ENCODE measurements around the gene SIK3.

The SIK3 gene

GRCh38 chr11:116865696-116866095 is 232.5 kb downstream of the SIK3 start:
- DNase-seq (ENCODE audit: low spot score), result peak; percentile 64

DNA sequence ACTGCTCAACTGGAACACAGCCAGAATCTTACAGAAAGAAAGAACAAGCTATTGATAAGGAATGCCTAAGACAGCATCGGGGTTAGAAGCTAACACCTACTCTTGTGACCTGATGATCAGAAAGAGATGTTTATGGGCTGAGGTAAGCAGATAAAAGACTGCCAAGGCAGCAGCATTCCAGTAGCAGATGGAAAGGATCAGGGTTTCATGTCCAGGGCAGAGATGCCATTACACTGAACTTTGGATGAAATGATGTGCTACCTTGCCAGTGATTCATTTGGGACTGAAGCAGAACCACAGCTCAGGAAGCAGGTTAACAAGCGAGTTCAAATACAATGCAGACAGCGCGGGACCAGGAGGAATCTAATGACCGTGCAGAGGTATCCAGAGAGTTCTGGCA is 233.7 kb downstream of the SIK3 start:
- peak; percentile 40 for DNase-seq (ENCODE audit: low spot score)

DNA sequence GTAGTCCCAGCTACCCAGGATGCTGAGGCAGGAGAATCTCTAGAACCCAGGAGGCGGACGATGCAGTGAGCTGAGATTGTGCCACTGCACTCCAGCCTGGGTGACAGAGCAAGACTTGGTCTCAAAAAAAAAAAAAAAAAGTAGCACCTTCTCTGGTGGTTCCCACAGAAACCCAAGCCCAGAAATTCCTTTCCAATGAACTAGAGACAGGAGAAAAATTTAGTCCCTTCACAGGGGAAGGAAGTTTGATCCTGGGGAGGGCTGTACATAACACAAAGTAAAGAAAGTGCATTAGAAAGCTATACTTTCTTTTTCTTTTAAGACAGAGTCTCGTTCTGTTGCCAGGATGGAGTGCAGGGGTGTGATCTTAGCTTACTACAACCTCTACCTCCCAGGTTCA is 235.3 kb downstream of the SIK3 start:
- DNase-seq (ENCODE audit: low spot score), result peak; percentile 37

DNA sequence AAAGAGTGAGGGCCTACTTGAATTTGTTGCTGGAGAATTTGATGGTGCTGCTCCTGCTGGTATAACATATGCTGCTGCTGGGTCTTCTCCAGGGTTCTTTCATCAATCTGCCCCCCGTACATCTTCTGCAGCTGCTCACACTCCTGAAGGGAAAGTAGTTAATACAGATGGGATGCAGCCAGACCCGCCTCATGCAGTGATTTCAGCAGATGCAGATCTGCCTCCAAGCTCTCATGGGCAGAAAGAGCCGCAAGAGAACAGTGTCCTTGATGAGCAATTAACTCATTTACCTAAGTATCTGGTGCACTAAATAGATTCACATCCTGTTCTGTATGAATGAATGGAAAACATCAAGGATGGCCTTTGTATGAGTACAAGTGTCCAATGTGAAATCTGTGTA is 236.0 kb downstream of the SIK3 start:
- DNase-seq (ENCODE audit: low spot score), result no peak

GRCh38 chr11:116861539-116861938 is 236.7 kb downstream of the SIK3 start:
- DNase-seq (ENCODE audit: low spot score), result peak; percentile 41

DNA sequence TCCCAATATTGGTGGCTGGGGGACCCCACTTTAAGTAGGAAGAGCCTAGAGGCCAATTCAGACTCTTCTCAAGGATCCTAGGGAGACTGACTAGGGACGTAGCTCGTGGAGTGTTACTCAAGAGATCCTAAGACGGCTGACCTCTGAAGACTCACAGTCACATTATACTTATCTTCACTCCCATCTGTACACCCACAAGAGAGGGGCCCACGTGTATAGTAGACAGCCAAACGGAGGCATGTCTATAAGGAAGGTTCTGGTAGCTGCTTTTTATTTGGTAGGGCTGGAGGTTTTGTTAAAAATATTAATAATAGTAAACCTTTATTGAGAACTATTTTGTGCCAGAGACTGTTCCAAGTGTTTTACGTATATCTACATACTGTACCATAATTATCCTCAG is 237.9 kb downstream of the SIK3 start:
- DNase-seq (ENCODE audit: low spot score), result no peak

DNA sequence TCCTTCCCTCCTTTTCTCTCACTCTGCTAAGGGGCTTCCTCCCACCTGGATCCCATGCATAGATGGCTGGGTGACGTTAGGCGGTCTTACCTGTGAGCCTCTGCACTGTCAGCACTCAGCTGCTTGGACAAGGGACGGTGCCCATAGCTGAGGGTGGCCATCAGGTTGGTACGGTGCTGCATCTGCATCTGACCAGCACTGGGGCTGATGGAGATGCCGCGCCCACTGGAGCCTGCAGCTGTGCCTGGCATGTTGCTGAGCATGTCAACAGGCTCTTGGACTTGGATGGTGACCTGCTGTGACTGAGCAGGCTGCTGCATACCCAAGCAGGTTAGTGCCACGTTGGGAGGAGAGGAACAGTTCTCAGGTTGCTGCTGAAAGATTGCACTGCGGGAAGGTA is 239.1 kb downstream of the SIK3 start:
- DNase-seq (ENCODE audit: low spot score), result no peak

DNA sequence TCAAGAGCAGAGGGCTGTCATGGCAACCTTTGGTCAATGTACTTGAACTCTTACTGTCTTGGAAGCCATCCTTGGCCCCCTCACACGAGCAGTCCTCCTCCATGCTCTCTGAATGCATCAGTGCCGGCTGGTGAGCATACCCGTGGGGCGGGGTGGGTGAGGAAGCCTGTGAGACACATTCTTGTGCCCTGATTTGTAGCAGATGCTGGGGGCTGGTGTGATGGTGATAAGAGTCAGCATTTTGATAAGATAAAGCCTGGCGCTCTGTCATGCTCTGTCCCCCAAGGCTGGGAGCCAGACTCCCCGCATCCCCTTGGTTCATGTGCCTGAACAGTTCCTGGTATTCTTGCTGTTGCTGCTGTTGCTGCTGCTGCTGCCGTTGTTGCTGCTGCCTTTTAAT is 240.3 kb downstream of the SIK3 start:
- DNase-seq (ENCODE audit: low spot score), result no peak

DNA sequence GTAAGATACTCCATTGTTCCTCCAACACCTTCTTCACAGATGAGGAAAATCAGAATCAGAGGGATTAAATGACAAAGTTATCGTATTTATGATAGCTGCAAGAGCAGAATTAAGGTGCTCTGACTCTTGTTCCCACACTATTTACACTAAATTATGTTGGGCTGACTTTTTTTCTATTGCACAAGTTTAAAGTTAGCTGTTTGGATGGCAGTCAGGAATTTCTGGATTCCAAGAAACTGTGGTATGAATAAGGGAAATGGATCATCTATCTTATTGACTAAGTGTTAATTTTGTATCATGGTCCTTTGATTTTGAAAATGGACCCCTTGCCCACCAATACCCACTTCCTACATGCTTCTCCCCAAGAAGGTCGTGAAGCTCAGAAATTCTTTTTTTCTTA is 240.9 kb downstream of the SIK3 start:
- peak; percentile 32 for DNase-seq (ENCODE audit: low spot score)

- no peak for DNase-seq (ENCODE audit: low spot score)
These were observed 241.8 kb downstream of the SIK3 start for GRCh38 chr11:116856423-116856822.

- no peak for DNase-seq (ENCODE audit: low spot score)
These were observed 242.8 kb downstream of the SIK3 start for GRCh38 chr11:116855413-116855812.

DNA sequence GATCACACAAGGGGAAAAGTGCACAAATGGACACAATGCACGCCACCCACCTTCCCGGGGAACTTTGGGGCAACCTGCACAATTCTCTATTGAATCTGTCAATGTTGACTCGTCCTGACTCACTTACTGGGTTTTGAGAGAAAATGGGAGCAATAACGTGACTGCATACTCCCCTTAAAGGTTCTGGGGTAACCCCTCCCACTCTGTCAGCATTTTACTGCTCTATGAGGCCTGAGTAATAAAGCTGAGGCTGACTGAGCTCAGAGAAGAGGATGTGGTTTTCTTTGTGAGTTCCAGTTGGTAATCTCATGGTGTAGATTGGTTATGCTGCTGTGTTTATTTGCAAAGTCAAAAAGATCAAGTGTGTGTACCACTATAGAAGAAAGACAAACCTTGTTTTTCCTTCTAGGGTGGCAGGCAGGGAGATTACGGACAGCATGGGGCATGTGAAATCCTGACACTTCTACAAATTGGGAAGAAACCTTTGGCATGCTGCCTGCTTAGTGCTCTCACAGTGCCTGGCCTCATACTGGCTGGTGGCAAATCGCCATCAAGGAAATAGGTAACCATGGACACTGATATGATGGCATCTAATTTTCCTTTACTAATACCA is 244.7 kb downstream of the SIK3 start:
- peak; percentile 86 for DNase-seq (ENCODE audit: low spot score)

- DNase-seq (ENCODE audit: low spot score), result peak; percentile 30
These were observed 245.8 kb downstream of the SIK3 start for GRCh38 chr11:116852261-116853031.

GRCh38 chr11:116851626-116852025 is 246.6 kb downstream of the SIK3 start:
- DNase-seq (ENCODE audit: low spot score), result no peak

GRCh38 chr11:116849486-116849885 is 248.7 kb downstream of the SIK3 start:
- DNase-seq (ENCODE audit: low spot score), result no peak

DNA sequence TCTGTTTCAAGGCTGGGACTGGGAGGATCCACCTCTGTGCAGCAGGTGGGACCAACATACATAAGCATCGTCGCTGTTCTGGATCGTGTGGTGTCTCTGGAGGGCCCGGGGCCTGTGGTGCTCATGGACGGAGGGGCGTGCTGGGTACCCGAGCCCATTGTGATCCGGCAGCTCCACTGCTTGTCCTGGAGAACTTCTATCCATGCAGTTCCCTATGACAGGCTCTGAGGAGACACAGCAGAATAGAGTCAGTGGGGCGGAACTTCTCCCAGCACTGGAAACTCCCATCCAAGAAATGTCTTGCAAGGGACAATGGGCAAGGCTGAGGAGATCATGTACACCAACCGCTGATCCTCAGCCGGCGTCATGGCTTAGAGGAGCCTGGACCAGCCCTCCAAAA is 249.2 kb downstream of the SIK3 start:
- no peak for DNase-seq (ENCODE audit: low spot score)

- DNase-seq (ENCODE audit: low spot score), result no peak
These were observed 250.6 kb downstream of the SIK3 start for GRCh38 chr11:116847612-116848011.

DNA sequence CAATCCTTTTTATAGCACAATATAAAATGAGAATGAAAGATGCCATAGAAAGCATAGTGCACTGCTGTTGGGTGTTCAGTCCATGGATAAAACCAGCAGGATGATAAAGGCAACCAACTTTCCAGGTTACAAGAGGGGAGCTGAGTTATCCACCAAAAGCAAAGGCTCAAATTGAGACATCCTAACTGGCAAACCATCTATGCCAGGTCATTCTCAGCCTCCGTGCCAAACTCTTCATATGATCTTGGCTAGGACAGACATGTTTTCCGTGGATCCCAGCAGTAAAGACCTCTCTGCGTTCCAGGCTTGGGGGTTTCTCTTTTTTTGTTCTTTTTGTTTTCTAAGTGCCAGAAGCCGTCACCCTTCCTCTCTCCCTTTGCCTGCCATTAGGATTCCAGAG is 253.5 kb downstream of the SIK3 start:
- DNase-seq (ENCODE audit: low spot score), result no peak

DNA sequence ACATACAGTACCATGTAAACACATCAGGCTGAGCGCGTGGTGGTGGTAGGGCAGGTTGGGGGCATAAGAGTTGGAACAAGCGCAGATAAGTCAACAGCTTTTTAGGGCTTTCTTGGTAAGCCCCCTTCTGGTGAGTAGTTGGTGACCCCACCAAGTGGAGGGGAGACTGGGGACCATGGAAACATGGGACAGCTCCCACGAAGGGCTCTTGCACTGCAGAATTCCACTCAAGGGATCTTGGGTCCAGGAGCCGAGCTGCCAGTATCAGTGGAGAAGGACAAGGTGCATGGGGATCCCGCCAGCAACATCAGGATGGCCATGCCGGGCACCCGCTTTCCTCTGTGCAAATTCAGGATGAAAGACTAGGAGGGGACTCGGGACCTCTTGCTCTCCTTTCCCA is 254.6 kb downstream of the SIK3 start:
- no peak for DNase-seq (ENCODE audit: low spot score)

GRCh38 chr11:116842909-116843308 is 255.3 kb downstream of the SIK3 start:
- no peak for DNase-seq (ENCODE audit: low spot score)

DNA sequence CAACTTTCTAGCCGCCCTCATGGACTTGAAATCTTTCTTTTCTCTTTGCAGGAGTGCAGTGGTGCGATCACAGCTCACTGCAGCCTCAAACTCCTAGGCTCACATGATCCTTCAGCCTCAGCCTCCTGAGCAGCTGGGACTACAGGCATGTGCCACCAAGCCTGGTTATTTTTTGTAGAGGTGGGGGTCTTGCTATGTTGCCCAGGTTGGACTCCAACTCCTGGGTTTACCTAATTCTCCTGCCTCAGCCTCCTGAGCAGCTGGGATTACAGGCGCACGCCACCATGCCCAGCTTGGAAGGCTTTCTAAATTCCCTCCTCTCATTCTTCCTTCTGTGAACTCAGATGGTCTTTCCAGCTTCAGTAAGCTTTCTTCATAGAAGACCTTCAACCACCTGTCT is 256.1 kb downstream of the SIK3 start:
- no peak for DNase-seq (ENCODE audit: low spot score)

GRCh38 chr11:116840746-116841296 is 257.4 kb downstream of the SIK3 start:
- DNase-seq (ENCODE audit: low spot score), result no peak

DNA sequence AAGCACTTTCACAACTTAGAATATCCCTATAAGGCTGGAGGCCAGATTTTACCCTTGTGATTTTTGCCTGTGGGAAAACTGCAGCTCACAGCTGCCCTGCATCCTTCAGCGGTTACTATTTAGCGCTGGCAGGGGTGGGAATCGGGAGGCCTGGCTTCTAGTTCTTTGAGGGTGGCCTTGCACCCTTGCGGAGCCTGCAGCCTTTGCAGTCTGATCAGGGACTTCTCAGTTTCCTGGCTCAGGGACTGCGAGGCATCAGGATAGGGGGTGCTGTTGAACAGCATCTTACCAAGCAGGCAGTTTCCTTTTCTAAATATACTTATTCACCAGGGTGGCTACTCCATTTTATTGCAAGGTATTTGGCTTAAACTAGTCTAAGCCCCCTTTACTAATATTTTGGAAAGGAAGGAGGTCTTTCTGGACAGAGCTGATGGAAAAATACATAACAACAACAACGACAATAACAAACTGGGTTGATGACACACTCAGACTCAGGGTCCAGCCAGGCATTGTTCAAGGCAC is 257.9 kb downstream of the SIK3 start:
- DNase-seq (ENCODE audit: low spot score), result peak; percentile 47
